ENCODE data around the gene NME8. TPM values are rescaled to one million over a fixed set of nuclear protein-coding genes. Genes with fewer than 3 reads are reported as not detected.

The NME8 gene
- total RNA-seq, 1 experiment from 2014 or later = not detected

DNA sequence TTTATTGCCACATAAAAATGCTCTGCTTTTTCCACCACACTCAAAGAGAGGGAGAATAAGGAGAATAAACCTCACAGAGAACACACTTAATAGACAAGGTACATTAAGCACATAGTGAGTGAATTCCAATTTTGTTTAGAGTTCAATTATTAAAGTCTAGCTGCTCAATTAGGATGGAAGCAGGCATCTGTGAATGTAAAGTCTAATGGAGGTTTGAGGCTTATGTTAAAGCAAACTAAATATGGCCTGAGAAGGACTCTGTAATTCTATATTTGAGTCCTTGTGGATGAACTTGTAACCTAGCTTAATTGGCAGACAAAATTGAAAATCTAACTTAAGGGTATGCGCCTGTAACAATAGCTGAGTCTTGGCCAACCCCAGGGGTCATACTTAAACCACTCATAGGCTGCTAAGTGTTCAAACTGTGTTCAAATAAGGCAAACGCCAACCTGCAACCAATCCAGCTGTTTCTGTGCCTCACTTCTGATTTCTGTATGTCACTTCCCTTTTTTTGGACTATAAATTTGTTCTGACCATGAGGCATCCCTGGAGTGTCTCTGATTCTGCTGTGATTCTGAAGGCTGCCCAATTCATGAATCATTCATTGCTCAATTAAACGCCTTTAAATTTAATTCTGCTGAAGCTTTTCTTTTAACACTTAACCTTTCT is 31.3 kb upstream of the NME8 start:
- no peak for DNase-seq (ENCODE audit: low read depth, low spot score)
- Histone ChIP-seq H3K9me3 (ENCODE audit: control insufficient read depth in 1 of 2, insufficient read depth in 1 of 2, low read depth in 1 of 2, low read length in 2 of 2) (no peaks in the 10 kb centered on the region; a peak in 1 of 4 replicates), H3K27me3 (ENCODE audit: insufficient read depth, low read length) (0 out of 2 replicates have a peak, but pooled peaks cover 7% of the 10 kb centered on the region), H3K27ac (ENCODE audit: low read depth, low read length) (no peak overlapping the region), H3K4me1 (ENCODE audit: control insufficient read depth in 1 of 2, insufficient read depth in 2 of 2, low read length in 2 of 2) (no peaks in the 10 kb centered on the region), H3K36me3 (ENCODE audit: control insufficient read depth in 1 of 2, insufficient read depth in 2 of 2, low read length in 2 of 2) (no peaks in the 10 kb centered on the region), H3K4me3 (replicated peaks in 1 of 2; ENCODE audit: low read depth in 1 of 2, low read length in 2 of 2) (no peak overlapping the region), H3K9ac (ENCODE audit: low read length) (no peak overlapping the region), H3K79me2 (ENCODE audit: insufficient read depth, low read length) (no peaks in the 10 kb centered on the region), H4K20me1 (ENCODE audit: insufficient read depth) (no peaks in the 10 kb centered on the region), H2AFZ (ENCODE audit: low read depth, low read length, poor library complexity, severe bottlenecking) (no peak overlapping the region), H3K9me2 (ENCODE audit: insufficient read depth) (no peaks in the 10 kb centered on the region), H3K4me2 (ENCODE audit: low read length) (no peak overlapping the region)
- ChIA-PET POLR2A (no interaction called here), RAD21 (ENCODE audit: low non-redundant PET in 1 of 2, low total read pairs in 2 of 2, uncharacterized antibody in 2 of 2, unreplicated experiment in 2 of 2) (no interaction called here), CTCF (no interaction called here)
- BruUV-seq (replicated peaks) = no TSS peak
- intact Hi-C loops (cut with micrococcal nuclease) = no loop called here
- TF ChIP-seq ZFX (IDR thresholded peaks at IDR 0.05) (no peak), EZH2phosphoT487 (IDR thresholded peaks at IDR 0.05; ENCODE audit: borderline replicate concordance) (no peak), CBX3 (IDR thresholded peaks at IDR 0.05; ENCODE audit: low read depth) (no peak), EGR1 (IDR thresholded peaks at IDR 0.05; ENCODE audit: low read depth) (no peak), EZH2 (IDR thresholded peaks at IDR 0.05) (no peak), CEBPB (IDR thresholded peaks at IDR 0.05; ENCODE audit: low read depth) (no peak), SRF (IDR thresholded peaks at IDR 0.05; ENCODE audit: low read depth) (no peak), TCF7L2 (IDR thresholded peaks at IDR 0.05; ENCODE audit: borderline replicate concordance, extremely low read depth, insufficient read depth, insufficient read length) (no peak), POLR2AphosphoS5 (IDR thresholded peaks at IDR 0.05; ENCODE audit: low read depth, low read length) (no peak), ZNF274 (IDR thresholded peaks at IDR 0.05; ENCODE audit: low read depth, low read length) (no peak), ELF1 (IDR thresholded peaks at IDR 0.05; ENCODE audit: borderline replicate concordance, low read depth) (no peak), POLR2A (IDR thresholded peaks at IDR 0.05; ENCODE audit: borderline replicate concordance, extremely low read depth, insufficient read depth, insufficient read length) (no peak), YY1 (IDR thresholded peaks at IDR 0.05; ENCODE audit: extremely low read depth, insufficient replicate concordance, low read depth, low read length) (no peak)
- TF ChIP-seq, protein P1, sequence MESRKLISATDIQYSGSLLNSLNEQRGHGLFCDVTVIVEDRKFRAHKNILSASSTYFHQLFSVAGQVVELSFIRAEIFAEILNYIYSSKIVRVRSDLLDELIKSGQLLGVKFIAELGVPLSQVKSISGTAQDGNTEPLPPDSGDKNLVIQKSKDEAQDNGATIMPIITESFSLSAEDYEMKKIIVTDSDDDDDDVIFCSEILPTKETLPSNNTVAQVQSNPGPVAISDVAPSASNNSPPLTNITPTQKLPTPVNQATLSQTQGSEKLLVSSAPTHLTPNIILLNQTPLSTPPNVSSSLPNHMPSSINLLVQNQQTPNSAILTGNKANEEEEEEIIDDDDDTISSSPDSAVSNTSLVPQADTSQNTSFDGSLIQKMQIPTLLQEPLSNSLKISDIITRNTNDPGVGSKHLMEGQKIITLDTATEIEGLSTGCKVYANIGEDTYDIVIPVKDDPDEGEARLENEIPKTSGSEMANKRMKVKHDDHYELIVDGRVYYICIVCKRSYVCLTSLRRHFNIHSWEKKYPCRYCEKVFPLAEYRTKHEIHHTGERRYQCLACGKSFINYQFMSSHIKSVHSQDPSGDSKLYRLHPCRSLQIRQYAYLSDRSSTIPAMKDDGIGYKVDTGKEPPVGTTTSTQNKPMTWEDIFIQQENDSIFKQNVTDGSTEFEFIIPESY (IDR thresholded peaks at IDR 0.05; ENCODE audit: extremely low read depth, insufficient replicate concordance, low read length) = no peak
- TF ChIP-seq, protein P2, sequence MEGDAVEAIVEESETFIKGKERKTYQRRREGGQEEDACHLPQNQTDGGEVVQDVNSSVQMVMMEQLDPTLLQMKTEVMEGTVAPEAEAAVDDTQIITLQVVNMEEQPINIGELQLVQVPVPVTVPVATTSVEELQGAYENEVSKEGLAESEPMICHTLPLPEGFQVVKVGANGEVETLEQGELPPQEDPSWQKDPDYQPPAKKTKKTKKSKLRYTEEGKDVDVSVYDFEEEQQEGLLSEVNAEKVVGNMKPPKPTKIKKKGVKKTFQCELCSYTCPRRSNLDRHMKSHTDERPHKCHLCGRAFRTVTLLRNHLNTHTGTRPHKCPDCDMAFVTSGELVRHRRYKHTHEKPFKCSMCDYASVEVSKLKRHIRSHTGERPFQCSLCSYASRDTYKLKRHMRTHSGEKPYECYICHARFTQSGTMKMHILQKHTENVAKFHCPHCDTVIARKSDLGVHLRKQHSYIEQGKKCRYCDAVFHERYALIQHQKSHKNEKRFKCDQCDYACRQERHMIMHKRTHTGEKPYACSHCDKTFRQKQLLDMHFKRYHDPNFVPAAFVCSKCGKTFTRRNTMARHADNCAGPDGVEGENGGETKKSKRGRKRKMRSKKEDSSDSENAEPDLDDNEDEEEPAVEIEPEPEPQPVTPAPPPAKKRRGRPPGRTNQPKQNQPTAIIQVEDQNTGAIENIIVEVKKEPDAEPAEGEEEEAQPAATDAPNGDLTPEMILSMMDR (IDR thresholded peaks at IDR 0.05 in 2 of 3, conservative IDR thresholded peaks at IDR 0.05 in 1 of 3; ENCODE audit: borderline replicate concordance in 1 of 3, insufficient read depth in 1 of 3, low read depth in 2 of 3, low read length in 2 of 3) = no peak
- TF ChIP-seq, protein P3, sequence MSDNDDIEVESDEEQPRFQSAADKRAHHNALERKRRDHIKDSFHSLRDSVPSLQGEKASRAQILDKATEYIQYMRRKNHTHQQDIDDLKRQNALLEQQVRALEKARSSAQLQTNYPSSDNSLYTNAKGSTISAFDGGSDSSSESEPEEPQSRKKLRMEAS (IDR thresholded peaks at IDR 0.05) = no peak
- TF ChIP-seq, protein P4, sequence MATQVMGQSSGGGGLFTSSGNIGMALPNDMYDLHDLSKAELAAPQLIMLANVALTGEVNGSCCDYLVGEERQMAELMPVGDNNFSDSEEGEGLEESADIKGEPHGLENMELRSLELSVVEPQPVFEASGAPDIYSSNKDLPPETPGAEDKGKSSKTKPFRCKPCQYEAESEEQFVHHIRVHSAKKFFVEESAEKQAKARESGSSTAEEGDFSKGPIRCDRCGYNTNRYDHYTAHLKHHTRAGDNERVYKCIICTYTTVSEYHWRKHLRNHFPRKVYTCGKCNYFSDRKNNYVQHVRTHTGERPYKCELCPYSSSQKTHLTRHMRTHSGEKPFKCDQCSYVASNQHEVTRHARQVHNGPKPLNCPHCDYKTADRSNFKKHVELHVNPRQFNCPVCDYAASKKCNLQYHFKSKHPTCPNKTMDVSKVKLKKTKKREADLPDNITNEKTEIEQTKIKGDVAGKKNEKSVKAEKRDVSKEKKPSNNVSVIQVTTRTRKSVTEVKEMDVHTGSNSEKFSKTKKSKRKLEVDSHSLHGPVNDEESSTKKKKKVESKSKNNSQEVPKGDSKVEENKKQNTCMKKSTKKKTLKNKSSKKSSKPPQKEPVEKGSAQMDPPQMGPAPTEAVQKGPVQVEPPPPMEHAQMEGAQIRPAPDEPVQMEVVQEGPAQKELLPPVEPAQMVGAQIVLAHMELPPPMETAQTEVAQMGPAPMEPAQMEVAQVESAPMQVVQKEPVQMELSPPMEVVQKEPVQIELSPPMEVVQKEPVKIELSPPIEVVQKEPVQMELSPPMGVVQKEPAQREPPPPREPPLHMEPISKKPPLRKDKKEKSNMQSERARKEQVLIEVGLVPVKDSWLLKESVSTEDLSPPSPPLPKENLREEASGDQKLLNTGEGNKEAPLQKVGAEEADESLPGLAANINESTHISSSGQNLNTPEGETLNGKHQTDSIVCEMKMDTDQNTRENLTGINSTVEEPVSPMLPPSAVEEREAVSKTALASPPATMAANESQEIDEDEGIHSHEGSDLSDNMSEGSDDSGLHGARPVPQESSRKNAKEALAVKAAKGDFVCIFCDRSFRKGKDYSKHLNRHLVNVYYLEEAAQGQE (IDR thresholded peaks at IDR 0.05; ENCODE audit: low read depth) = no peak
- TF ChIP-seq, protein P5, sequence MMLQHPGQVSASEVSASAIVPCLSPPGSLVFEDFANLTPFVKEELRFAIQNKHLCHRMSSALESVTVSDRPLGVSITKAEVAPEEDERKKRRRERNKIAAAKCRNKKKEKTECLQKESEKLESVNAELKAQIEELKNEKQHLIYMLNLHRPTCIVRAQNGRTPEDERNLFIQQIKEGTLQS (IDR thresholded peaks at IDR 0.05) = no peak
- ATAC-seq = no peak
